GM12878 (cell line): ENCODE measurements around the gene FMO3. TPM values are rescaled to one million over a fixed set of nuclear protein-coding genes. Genes with fewer than 3 reads are reported as not detected.

ENCODE experiments used
- ATAC-seq: fragments of 200-7000 bp; cut with Tn5 transposase; 3 replicates; pipeline ENCODE4 v1.9.1; 2020; ENCODE audit warnings: mild to moderate bottlenecking, moderate library complexity
- BruUV-seq: library from RNA; stranded (reverse); fragments of 400-500 nt; replicated peaks from 2 replicates; lab custom pipeline; 2021; lab: Mats Ljungman, UMichigan
- CTCF ChIA-PET: fragments of 300-600 bp; sonication (Branson Sonifier 250); formaldehyde crosslinking; extraction: SDS; loops from one replicate; lab custom pipeline; 2021; ENCODE audit warnings: inconsistent platforms; lab: Yijun Ruan, JAX
- POLR2A ChIA-PET: fragments of 350-600 bp; formaldehyde crosslinking; extraction: SDS; loops from one replicate; lab custom pipeline; 2021; ENCODE audit warnings: inconsistent platforms; lab: Charles Lee
- RAD21 ChIA-PET: fragments of 300-600 bp; sonication (Branson Sonifier 250); formaldehyde crosslinking; loops from one replicate; lab custom pipeline; 2023; ENCODE audit warnings: antibody characterized with exemption; ENCODE audit not compliant: unreplicated experiment; lab: Charles Lee
- SMC1A ChIA-PET: fragments of 300-600 bp; sonication (Branson Sonifier 250); formaldehyde crosslinking; loops from one replicate; lab custom pipeline; 2023; ENCODE audit not compliant: unreplicated experiment, uncharacterized antibody; lab: Charles Lee
- DNase-seq: peaks from one replicate; pipeline ENCODE4 v3.0.0-alpha.2; 2011; ENCODE audit warnings: low read depth, low spot score
- FAIRE-seq: peaks from 3 replicates; lab custom pipeline; 2011; peaks lifted over from hg19 to GRCh38; lab: Jason Lieb, UNC
- H2AFZ ChIP-seq: 2 replicates; pipeline ENCODE4 v1.6.0; 2011; ENCODE audit warnings: low read depth, low read length, control low read depth; ENCODE audit not compliant: control insufficient read depth
- H3K27ac ChIP-seq: 2 replicates; pipeline ENCODE4 v1.5.1; 2011; ENCODE audit warnings: control low read depth; ENCODE audit not compliant: control insufficient read depth, insufficient read depth
- H3K27me3 ChIP-seq, 2 experiments: replicated peaks in 1 of 2; 2 replicates each; pipeline versions ENCODE4 v1.6.0 to v1.6.1; 2011; ENCODE audit warnings: low read length in 1 of 2; ENCODE audit not compliant: control insufficient read depth in 2 of 2, insufficient read depth in 2 of 2
- H3K36me3 ChIP-seq, 2 experiments: 2 replicates each; pipeline ENCODE4 v1.5.1; 2011; ENCODE audit warnings: low read length in 1 of 2; ENCODE audit not compliant: control insufficient read depth in 2 of 2, insufficient read depth in 2 of 2
- H3K4me1 ChIP-seq: 2 replicates; pipeline ENCODE4 v1.6.1; 2011; ENCODE audit warnings: mild to moderate bottlenecking, low read length, moderate library complexity, mixed read lengths; ENCODE audit not compliant: control insufficient read depth, insufficient read depth
- H3K4me2 ChIP-seq: 2 replicates; pipeline ENCODE4 v1.6.0; 2011; ENCODE audit warnings: control low read depth; ENCODE audit not compliant: control insufficient read depth, insufficient read depth
- H3K4me3 ChIP-seq: fragments of 200-600 bp; sonication (generic); 2 replicates; pipeline ENCODE4 v1.5.1; 2016
- H3K79me2 ChIP-seq: 2 replicates; pipeline ENCODE4 v1.6.0; 2011; ENCODE audit warnings: low read length; ENCODE audit not compliant: control insufficient read depth, insufficient read depth
- H3K9ac ChIP-seq: 2 replicates; pipeline ENCODE4 v1.8.0; 2011; ENCODE audit warnings: low read length, control low read depth, mixed read lengths; ENCODE audit not compliant: control insufficient read depth, insufficient read depth
- H3K9me3 ChIP-seq: replicated peaks from 3 replicates; pipeline ENCODE4 v1.5.1; 2011; ENCODE audit warnings: mild to moderate bottlenecking, low read length; ENCODE audit not compliant: control insufficient read depth, insufficient read depth
- H4K20me1 ChIP-seq: 2 replicates; pipeline ENCODE4 v1.6.0; 2011; ENCODE audit not compliant: control insufficient read depth, insufficient read depth
- ESRRA ChIP-seq: IDR thresholded peaks from 2 replicates; pipeline ENCODE4 v1.6.1; 2012; ENCODE audit warnings: mild to moderate bottlenecking, low read length, improper control_type of control experiment
- GABPA ChIP-seq: IDR thresholded peaks from 2 replicates; pipeline ENCODE4 v1.6.1; 2014; ENCODE audit warnings: antibody characterized with exemption, low read depth, mild to moderate bottlenecking, inconsistent platforms
- IKZF2 ChIP-seq, 2 experiments: fragments of 450-650 bp; IDR thresholded peaks; 2 replicates each; pipeline ENCODE4 v1.6.1; 2017; ENCODE audit warnings: mild to moderate bottlenecking in 2 of 2, moderate library complexity in 2 of 2
- NKRF ChIP-seq: fragments of 450-650 bp; conservative IDR thresholded peaks from 2 replicates; pipeline ENCODE4 v1.6.1; 2017; ENCODE audit warnings: mild to moderate bottlenecking, moderate library complexity
- PML ChIP-seq: IDR thresholded peaks from 2 replicates; pipeline ENCODE4 v1.6.1; 2012; ENCODE audit warnings: low read length, inconsistent platforms
- RBBP5 ChIP-seq: fragments of 200-600 bp; sonication (generic); conservative IDR thresholded peaks from 2 replicates; pipeline ENCODE4 v1.6.1; 2016
- TCF7 ChIP-seq: IDR thresholded peaks from 2 replicates; pipeline ENCODE4 v1.6.1; 2014; ENCODE audit warnings: antibody characterized with exemption, borderline replicate concordance
- WGBS: methylation state at CpG from one replicate; pipeline ENCODE4 v1.1.6; 2016; ENCODE audit warnings: low lambda C conversion rate; ENCODE audit not compliant: insufficient replicate concordance, insufficient coverage; ENCODE audit errors: missing lambda C conversion rate; 5-methylcytosine and 5-hydroxymethylcytosine counted together
- in situ Hi-C: fragments of 300-500 bp; cut with MboI; formaldehyde crosslinking; loops from 9 replicates; pipeline ENCODE4 v1.14.3; 2018; ENCODE audit warnings: mixed read lengths
- intact Hi-C: fragments of 100-400 bp; cut with micrococcal nuclease; formaldehyde crosslinking; loops from one replicate; pipeline ENCODE4 v1.14.2; 2022; ENCODE audit not compliant: unreplicated experiment
- polyA plus RNA-seq, 11 experiments: library from polyadenylated mRNA; depleted of rRNA in 4 of 11; unstranded in 6 of 11; stranded (reverse) in 5 of 11; fragments of >200 nt; fragmentation: Nextera tagmentation in 4 of 11; fragmentation: Illumina TruSeq in 1 of 11; extraction: Ambion mirVana in 4 of 11; extraction: Trizol in 1 of 11; gene quantifications; 1 replicate in 1 of 11; 2 replicates in 10 of 11; pipeline versions ENCODE4 v1.2.1 to v1.2.3, GENCODE V29; 2011 to 2016; ENCODE audit warnings: inconsistent platforms in 2 of 11, missing spikeins in 2 of 11, low read depth in 1 of 11
- total RNA-seq, 4 experiments: library from RNA; depleted of rRNA in 3 of 4; stranded (reverse); fragments of >200 nt in 3 of 4; fragmentation: Illumina TruSeq in 1 of 4; extraction: Trizol in 1 of 4; gene quantifications; 2 replicates each; pipeline versions ENCODE4 v1.2.1 to v1.2.3, GENCODE V29; 2013 to 2021
- TF ChIP-seq, protein P1 (sequence below): IDR thresholded peaks from 2 replicates; pipeline ENCODE4 v1.6.1; 2011; ENCODE audit warnings: low read depth, mild to moderate bottlenecking, low read length, moderate library complexity, borderline replicate concordance; ENCODE audit errors: extremely low read depth
- TF ChIP-seq, protein P2 (sequence below): IDR thresholded peaks from 2 replicates; pipeline ENCODE4 v1.6.1; 2011; ENCODE audit warnings: borderline replicate concordance, low read depth, mild to moderate bottlenecking, moderate library complexity, mixed read lengths, low read length; ENCODE audit not compliant: insufficient read depth; ENCODE audit errors: extremely low read length
- TF ChIP-seq, protein P3 (sequence below): fragments of 450-650 bp; IDR thresholded peaks from 2 replicates; pipeline ENCODE4 v1.6.1; 2016; ENCODE audit warnings: mild to moderate bottlenecking

The FMO3 gene
- total and polyA plus RNA-seq, 10 of the 15 experiments (the other 5 are each of a cell fraction or from before 2014, with no cell fraction given) = 0.08 to 0.10 TPM; not detected in 8

DNA sequence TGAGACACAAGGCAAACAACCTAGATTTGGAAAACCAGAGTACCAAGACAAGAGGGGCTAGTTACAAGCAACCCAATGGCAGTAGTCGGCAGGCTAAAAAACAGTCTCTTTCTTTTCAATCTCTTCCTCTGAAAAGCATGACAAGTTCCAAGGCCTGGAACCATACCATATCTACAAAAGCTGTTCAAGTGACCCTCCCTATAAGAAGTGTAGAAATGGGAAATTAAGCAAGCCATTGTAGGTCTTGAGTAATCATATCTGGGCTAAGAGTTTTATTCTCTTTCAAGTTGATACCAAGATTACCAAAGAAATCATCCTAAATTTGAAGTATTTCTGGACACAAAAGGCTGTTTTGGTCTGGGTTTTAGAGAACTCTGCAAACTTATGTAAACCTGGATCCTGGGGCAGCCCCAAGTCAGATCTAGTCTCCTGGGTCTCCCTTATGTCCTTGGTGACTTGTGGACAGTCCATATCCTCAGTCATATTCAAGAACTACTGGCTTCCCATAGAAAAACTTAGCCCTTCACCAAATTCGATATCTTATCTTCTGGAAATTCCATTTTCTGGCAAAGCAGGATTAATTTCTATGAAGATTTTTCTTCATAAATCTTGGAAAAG lies 24.7 kb downstream of the FMO3 start:
- CTCF ChIA-PET = no interaction called here
- in situ Hi-C loops (no loop called here), intact Hi-C loops (no loop called here)
- DNase-seq (no peak), ATAC-seq (no peak), FAIRE-seq (no peak)
- no peaks in the 10 kb centered on the region for H3K9me3 ChIP-seq
- RAD21 ChIA-PET = no interaction called here
- TF ChIP-seq, protein P1, sequence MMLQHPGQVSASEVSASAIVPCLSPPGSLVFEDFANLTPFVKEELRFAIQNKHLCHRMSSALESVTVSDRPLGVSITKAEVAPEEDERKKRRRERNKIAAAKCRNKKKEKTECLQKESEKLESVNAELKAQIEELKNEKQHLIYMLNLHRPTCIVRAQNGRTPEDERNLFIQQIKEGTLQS = no peak
- TF ChIP-seq TCF7 = no peak
- TF ChIP-seq IKZF2 (IDR thresholded peaks at IDR 0.05) = no peak
- no peak for TF ChIP-seq ESRRA
- no peak for TF ChIP-seq GABPA
- TF ChIP-seq NKRF = no peak
- no peak for TF ChIP-seq RBBP5
- TF ChIP-seq, protein P2, sequence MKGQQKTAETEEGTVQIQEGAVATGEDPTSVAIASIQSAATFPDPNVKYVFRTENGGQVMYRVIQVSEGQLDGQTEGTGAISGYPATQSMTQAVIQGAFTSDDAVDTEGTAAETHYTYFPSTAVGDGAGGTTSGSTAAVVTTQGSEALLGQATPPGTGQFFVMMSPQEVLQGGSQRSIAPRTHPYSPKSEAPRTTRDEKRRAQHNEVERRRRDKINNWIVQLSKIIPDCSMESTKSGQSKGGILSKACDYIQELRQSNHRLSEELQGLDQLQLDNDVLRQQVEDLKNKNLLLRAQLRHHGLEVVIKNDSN = no peak
- no peak for TF ChIP-seq PML
- TF ChIP-seq, protein P3, sequence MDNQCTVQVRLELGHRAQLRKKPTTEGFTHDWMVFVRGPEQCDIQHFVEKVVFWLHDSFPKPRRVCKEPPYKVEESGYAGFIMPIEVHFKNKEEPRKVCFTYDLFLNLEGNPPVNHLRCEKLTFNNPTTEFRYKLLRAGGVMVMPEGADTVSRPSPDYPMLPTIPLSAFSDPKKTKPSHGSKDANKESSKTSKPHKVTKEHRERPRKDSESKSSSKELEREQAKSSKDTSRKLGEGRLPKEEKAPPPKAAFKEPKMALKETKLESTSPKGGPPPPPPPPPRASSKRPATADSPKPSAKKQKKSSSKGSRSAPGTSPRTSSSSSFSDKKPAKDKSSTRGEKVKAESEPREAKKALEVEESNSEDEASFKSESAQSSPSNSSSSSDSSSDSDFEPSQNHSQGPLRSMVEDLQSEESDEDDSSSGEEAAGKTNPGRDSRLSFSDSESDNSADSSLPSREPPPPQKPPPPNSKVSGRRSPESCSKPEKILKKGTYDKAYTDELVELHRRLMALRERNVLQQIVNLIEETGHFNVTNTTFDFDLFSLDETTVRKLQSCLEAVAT = no peak
- H4K20me1 ChIP-seq = no peaks in the 10 kb centered on the region
- POLR2A ChIA-PET = no interaction called here
- H3K4me2 ChIP-seq = no peak overlapping the region
- H3K4me3 ChIP-seq = no peak overlapping the region
- WGBS = 7% methylated on average over 2 of the region's 2 CpGs
- BruUV-seq = no TSS peak
- no peaks in the 10 kb centered on the region for H3K27me3 ChIP-seq
- SMC1A ChIA-PET = no interaction called here
- H2AFZ ChIP-seq = no peak overlapping the region
- H3K36me3 ChIP-seq = no peaks in the 10 kb centered on the region
- H3K9ac ChIP-seq = no peak overlapping the region
- no peak overlapping the region for H3K27ac ChIP-seq
- H3K79me2 ChIP-seq = no peaks in the 10 kb centered on the region
- H3K4me1 ChIP-seq = no peaks in the 10 kb centered on the region
